Neural progenitor cell (in vitro differentiated cells): Measurements from ENCODE around the gene NUDT4.

ENCODE experiments used
- CTCF ChIP-seq: fragments of 200-600 bp; sonication (generic); IDR thresholded peaks from 2 replicates; pipeline ENCODE4 v1.5.1; 2017; ENCODE audit warnings: antibody characterized with exemption, mild to moderate bottlenecking
- EZH2 ChIP-seq: fragments of 200-600 bp; sonication (generic); IDR thresholded peaks from 2 replicates; pipeline ENCODE4 v1.6.1; 2017; ENCODE audit warnings: antibody characterized with exemption, mild to moderate bottlenecking, moderate library complexity
- EZH2phosphoT487 ChIP-seq: fragments of 200-600 bp; sonication (generic); IDR thresholded peaks from 2 replicates; pipeline ENCODE4 v1.6.1; 2017; ENCODE audit warnings: antibody characterized with exemption

- TF ChIP-seq CTCF (no peak), EZH2 (no peak), EZH2phosphoT487 (no peak)
These were observed 75.9 kb downstream of the NUDT4 start for GRCh38 chr12:93453633-93454032.
